Measurements from ENCODE around the gene CRYBB1.

The CRYBB1 gene

GRCh38 chr22:26574001-26574723 lies 43.7 kb downstream of the CRYBB1 start:
- DNase-seq, result no peak

- DNase-seq, result no peak
Observed at GRCh38 chr22:26573026-26573662, 44.7 kb downstream of the CRYBB1 start.

GRCh38 chr22:26570864-26571525 lies 46.8 kb downstream of the CRYBB1 start:
- no peak for DNase-seq

GRCh38 chr22:26570115-26570514 lies 47.7 kb downstream of the CRYBB1 start:
- DNase-seq, result no peak

- DNase-seq, result no peak
Observed at GRCh38 chr22:26568207-26568706, 49.6 kb downstream of the CRYBB1 start.

- DNase-seq, result no peak
Observed at GRCh38 chr22:26567610-26568009, 50.2 kb downstream of the CRYBB1 start.

- DNase-seq, result no peak
Observed at GRCh38 chr22:26566994-26567393, 50.8 kb downstream of the CRYBB1 start.

- no peak for DNase-seq
Observed at GRCh38 chr22:26565889-26566288, 51.9 kb downstream of the CRYBB1 start.

GRCh38 chr22:26565181-26565580 lies 52.6 kb downstream of the CRYBB1 start:
- DNase-seq, result no peak

- no peak for DNase-seq
Observed at GRCh38 chr22:26564672-26565071, 53.2 kb downstream of the CRYBB1 start.

GRCh38 chr22:26564181-26564580 lies 53.6 kb downstream of the CRYBB1 start:
- no peak for DNase-seq

GRCh38 chr22:26563022-26563421 lies 54.8 kb downstream of the CRYBB1 start:
- no peak for DNase-seq

- no peak for DNase-seq
Observed at GRCh38 chr22:26561756-26562417, 55.9 kb downstream of the CRYBB1 start.

- DNase-seq, result no peak
Observed at GRCh38 chr22:26559961-26560575, 57.8 kb downstream of the CRYBB1 start.

GRCh38 chr22:26558248-26558895 lies 59.5 kb downstream of the CRYBB1 start:
- no peak for DNase-seq

- no peak for DNase-seq
Observed at GRCh38 chr22:26556904-26557303, 60.9 kb downstream of the CRYBB1 start.

GRCh38 chr22:26555478-26555877 lies 62.3 kb downstream of the CRYBB1 start:
- no peak for DNase-seq

GRCh38 chr22:26554956-26555355 lies 62.9 kb downstream of the CRYBB1 start:
- DNase-seq, result no peak

GRCh38 chr22:26553056-26553752 lies 64.6 kb downstream of the CRYBB1 start:
- DNase-seq, result peak; percentile 26

- DNase-seq, result no peak
Observed at GRCh38 chr22:26552466-26552865, 65.4 kb downstream of the CRYBB1 start.

- DNase-seq, result no peak
Observed at GRCh38 chr22:26551568-26551967, 66.3 kb downstream of the CRYBB1 start.

Measured in NCI-H226 (cell line).